SK-N-SH (cell line): ENCODE data around the gene RUNDC3A.

ENCODE experiments used
- CTCF ChIP-seq: fragments of 200-600 bp; sonication (generic); IDR thresholded peaks from 2 replicates; pipeline ENCODE4 v1.6.1; 2017; ENCODE audit warnings: antibody characterized with exemption, mild to moderate bottlenecking, moderate library complexity
- FOSL2 ChIP-seq: IDR thresholded peaks from 2 replicates; pipeline ENCODE4 v1.4.0; 2012; ENCODE audit warnings: low read depth, mild to moderate bottlenecking, moderate library complexity, borderline replicate concordance
- FOXJ3 ChIP-seq: sonication (generic); formaldehyde crosslinking; IDR thresholded peaks from 2 replicates; pipeline ENCODE4 v1.5.1; 2020; ENCODE audit warnings: mild to moderate bottlenecking, missing genetic modification reagents
- MAX ChIP-seq: IDR thresholded peaks from 2 replicates; pipeline ENCODE4 v1.4.0; 2012; ENCODE audit warnings: low read depth
- MEF2A ChIP-seq: IDR thresholded peaks from 2 replicates; pipeline ENCODE4 v1.4.0; 2012; ENCODE audit warnings: low read depth, borderline replicate concordance
- MXI1 ChIP-seq: IDR thresholded peaks from 2 replicates; pipeline ENCODE4 v1.6.1; 2012; ENCODE audit warnings: mild to moderate bottlenecking, low read depth, low read length, improper control_type of control experiment
- PBX3 ChIP-seq: IDR thresholded peaks from 2 replicates; pipeline ENCODE4; 2012
- POLR2AphosphoS5 ChIP-seq: IDR thresholded peaks from 2 replicates; pipeline ENCODE4 v1.6.1; 2012; ENCODE audit warnings: low read depth, low read length
- RAD21 ChIP-seq: IDR thresholded peaks from 2 replicates; pipeline ENCODE4 v1.6.1; 2012; ENCODE audit warnings: mild to moderate bottlenecking, low read length
- SMC3 ChIP-seq: IDR thresholded peaks from 2 replicates; pipeline ENCODE4 v1.6.1; 2012; ENCODE audit warnings: low read depth, low read length, improper control_type of control experiment
- TAF1 ChIP-seq: IDR thresholded peaks from 2 replicates; pipeline ENCODE4 v1.6.1; 2012; ENCODE audit warnings: low read depth, mild to moderate bottlenecking, low read length, moderate library complexity, borderline replicate concordance
- ZBTB33 ChIP-seq: IDR thresholded peaks from 2 replicates; pipeline ENCODE4 v1.4.0; 2012; ENCODE audit warnings: low read depth, borderline replicate concordance

DNA sequence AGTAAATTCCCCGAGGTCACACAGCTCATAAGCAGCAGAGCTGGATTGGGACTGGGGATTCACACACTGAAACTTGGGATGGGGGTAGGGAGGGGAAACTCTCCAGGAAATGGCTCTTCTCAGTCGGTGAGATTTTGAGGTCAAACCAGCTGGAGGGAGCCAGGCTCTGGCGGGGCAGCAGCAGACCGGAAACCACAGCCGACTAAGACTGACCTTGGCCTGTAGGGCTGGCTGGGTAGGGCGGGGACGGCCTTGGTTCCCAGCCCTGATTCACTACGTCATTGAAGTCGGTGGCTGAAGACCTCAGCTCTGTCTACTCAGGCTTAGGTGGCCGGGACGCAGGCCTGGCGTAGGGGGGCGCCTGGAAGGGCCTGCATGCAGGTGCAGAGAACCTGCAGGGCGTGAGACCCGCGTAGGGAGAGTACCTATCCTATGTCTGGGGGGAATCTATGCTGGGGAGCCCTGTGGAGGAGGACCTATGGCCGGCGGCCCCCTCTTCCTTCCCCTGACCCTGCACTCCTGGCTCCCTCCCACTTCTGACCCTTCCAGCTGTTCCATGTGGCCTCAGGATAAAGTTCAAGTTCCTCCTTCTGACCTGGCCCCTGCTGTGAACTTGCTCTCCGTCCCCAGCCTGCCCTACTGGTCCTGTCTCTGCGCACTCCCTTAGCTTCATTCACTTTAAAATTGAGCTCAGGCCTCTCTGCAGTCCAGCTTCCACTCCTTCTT, 28.6 kb upstream of the RUNDC3A start:
- no peak for TF ChIP-seq FOSL2
- TF ChIP-seq SMC3: no peak
- no peak for TF ChIP-seq FOXJ3 (CRISPR knock-in tag)
- TF ChIP-seq MEF2A: no peak
- no peak for TF ChIP-seq MXI1
- no peak for TF ChIP-seq CTCF
- TF ChIP-seq RAD21: no peak
- TF ChIP-seq POLR2AphosphoS5: no peak
- TF ChIP-seq MAX: no peak
- TF ChIP-seq PBX3: no peak
- TF ChIP-seq TAF1: no peak
- no peak for TF ChIP-seq ZBTB33
